HG03095 (cell line): ENCODE measurements around the gene PRKCE.
"Not testable (repeated sequence)": the region's sequence is repeated elsewhere in the genome, so short reads cannot be mapped to it uniquely, and the experiment has no call there.

Experiments used
- ATAC-seq: cut with Tn5 transposase; IDR thresholded peaks from one replicate; pipeline ENCODE4 v1.9.1; 2021; ENCODE audit warnings: moderate library complexity; ENCODE audit not compliant: unreplicated experiment

Gene PRKCE

GRCh38 chr2:45882707-45883602, 231.5 kb downstream of the PRKCE start:
- no peak for ATAC-seq

GRCh38 chr2:45883603-45884000, 232.1 kb downstream of the PRKCE start:
- ATAC-seq: no peak

GRCh38 chr2:45884126-45884525, 232.7 kb downstream of the PRKCE start:
- ATAC-seq: no peak

- ATAC-seq: no peak
Observed at GRCh38 chr2:45885171-45885621, 233.7 kb downstream of the PRKCE start.

GRCh38 chr2:45886171-45886663, 234.7 kb downstream of the PRKCE start:
- ATAC-seq: no peak

- ATAC-seq: no peak
Observed at GRCh38 chr2:45888167-45888566, 236.7 kb downstream of the PRKCE start.

- ATAC-seq: no peak
Observed at GRCh38 chr2:45888641-45889040, 237.2 kb downstream of the PRKCE start.

- peak; percentile 79 for ATAC-seq
Observed at GRCh38 chr2:45889053-45889452, 237.6 kb downstream of the PRKCE start.

- ATAC-seq: peak; percentile 48
Observed at GRCh38 chr2:45889620-45890370, 238.3 kb downstream of the PRKCE start.

- not testable (repeated sequence) for ATAC-seq
Observed at GRCh38 chr2:45890371-45890646, 238.8 kb downstream of the PRKCE start.

GRCh38 chr2:45890819-45891218, 239.3 kb downstream of the PRKCE start:
- no peak for ATAC-seq

- no peak for ATAC-seq
Observed at GRCh38 chr2:45891719-45892424, 240.4 kb downstream of the PRKCE start.

GRCh38 chr2:45892425-45892745, 240.9 kb downstream of the PRKCE start:
- no peak for ATAC-seq

GRCh38 chr2:45892757-45893156, 241.3 kb downstream of the PRKCE start:
- ATAC-seq: no peak

- no peak for ATAC-seq
Observed at GRCh38 chr2:45894211-45894610, 242.7 kb downstream of the PRKCE start.

- ATAC-seq: no peak
Observed at GRCh38 chr2:45895241-45895861, 243.9 kb downstream of the PRKCE start.

GRCh38 chr2:45896311-45896710, 244.8 kb downstream of the PRKCE start:
- ATAC-seq: no peak

- ATAC-seq: no peak
Observed at GRCh38 chr2:45897842-45898241, 246.4 kb downstream of the PRKCE start.

- no peak for ATAC-seq
Observed at GRCh38 chr2:45898819-45899218, 247.3 kb downstream of the PRKCE start.

- ATAC-seq: no peak
Observed at GRCh38 chr2:45899926-45900325, 248.5 kb downstream of the PRKCE start.

- ATAC-seq: no peak
Observed at GRCh38 chr2:45901468-45902032, 250.1 kb downstream of the PRKCE start.
